Tibial artery (tissue), 4 donors: ENCODE results near the gene ATRN.

Source experiments
- DNase-seq, 2 donors: peaks; one replicate each; pipeline ENCODE4 v3.0.0-alpha.2; 2019
- H3K27ac ChIP-seq, 2 donors: fragments of 200-600 bp; sonication (generic) in 1 of 2; 1 replicate in 1 of 2; 2 replicates in 1 of 2; pipeline ENCODE4 v1.5.1; 2018 to 2019; ENCODE audit warnings: mild to moderate bottlenecking in 1 of 2
- H3K27me3 ChIP-seq, 2 donors: fragments of 200-600 bp; sonication (generic) in 1 of 2; one replicate each; pipeline versions ENCODE4 v1.5.1 to v1.6.0; 2016 to 2019
- H3K36me3 ChIP-seq, 3 donors: fragments of 200-600 bp; sonication (generic) in 2 of 3; one replicate each; pipeline ENCODE4 v1.5.1; 2016 to 2019; ENCODE audit warnings: mild to moderate bottlenecking in 2 of 3
- H3K4me1 ChIP-seq, 4 donors: fragments of 200-600 bp; sonication (generic) in 2 of 4; 1 replicate in 3 of 4; 2 replicates in 1 of 4; pipeline ENCODE4 v1.5.1; 2016 to 2019
- H3K4me3 ChIP-seq, 2 donors: fragments of 200-600 bp; sonication (generic) in 1 of 2; 1 replicate in 1 of 2; 2 replicates in 1 of 2; pipeline ENCODE4 v1.5.1; 2018 to 2019; ENCODE audit warnings: mild to moderate bottlenecking in 2 of 2
- H3K9me3 ChIP-seq, 3 donors: fragments of 200-600 bp; sonication (generic) in 1 of 3; one replicate each; pipeline ENCODE4 v1.5.1; 2016 to 2019
- CTCF ChIP-seq, 2 experiments: fragments of 200-600 bp in 1 of 2; fragments of 450-650 bp in 1 of 2; IDR thresholded peaks; one replicate each; pipeline ENCODE4 v1.5.1; 2017 to 2019; ENCODE audit warnings: antibody characterized with exemption in 2 of 2, mild to moderate bottlenecking in 1 of 2, moderate library complexity in 1 of 2
- intact Hi-C: fragments of 100-400 bp; cut with DNase I; formaldehyde crosslinking; loops from one replicate; pipeline ENCODE4 v1.15.0; 2023; ENCODE audit warnings: low total_unique reads

The ATRN gene

DNA sequence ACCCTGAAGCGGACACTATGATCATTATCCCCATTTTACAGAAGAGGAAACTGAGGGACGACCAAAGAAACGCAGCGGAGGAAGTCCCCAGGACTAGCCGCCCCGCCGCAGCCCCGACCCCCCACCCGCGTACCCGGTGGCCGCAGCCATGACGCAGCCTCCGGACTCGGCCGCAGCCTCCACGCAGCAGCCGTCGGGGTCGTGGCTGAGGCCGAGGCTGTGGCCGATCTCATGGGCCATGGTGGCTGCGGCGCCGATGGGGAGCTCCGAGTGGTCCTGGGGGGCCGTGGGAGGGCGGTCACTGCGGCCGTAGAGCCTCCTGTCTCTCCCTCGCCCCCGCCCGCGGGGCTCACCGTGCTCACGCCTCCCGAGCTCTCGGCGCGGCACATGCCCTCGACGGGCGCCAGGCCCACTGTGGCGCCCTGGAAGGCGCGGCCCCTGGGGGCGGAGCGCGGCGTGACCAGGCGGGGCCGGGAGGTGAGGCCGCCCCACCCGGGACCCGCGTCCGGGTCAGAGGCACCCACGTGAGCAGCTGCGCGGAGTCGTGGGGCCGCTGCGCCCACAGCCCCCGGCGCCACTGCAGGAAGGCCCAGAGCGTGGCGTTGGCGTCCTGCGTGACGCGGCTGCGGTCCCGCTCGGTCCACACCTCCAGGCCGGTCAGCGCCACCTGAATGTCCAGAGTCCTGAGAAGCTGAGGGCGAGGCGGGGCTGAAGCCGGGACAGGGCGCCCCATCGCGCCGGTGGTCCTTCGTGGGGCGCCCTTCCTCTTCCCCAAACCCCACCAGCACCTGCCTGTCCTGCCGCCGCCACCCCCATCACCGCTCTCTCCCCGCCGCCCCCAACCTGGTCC lies 202.6 kb downstream of the ATRN start:
- H3K9me3 ChIP-seq = no peaks in the 10 kb centered on the region
- DNase-seq = no peak
- H3K27me3 ChIP-seq = peaks cover 0 to 4% of the 10 kb centered on the region in 2 donors
- TF ChIP-seq CTCF (IDR thresholded peaks at IDR 0.05) = no peak
- H3K36me3 ChIP-seq = peaks cover 0 to 65% (median 64%) of the 10 kb centered on the region in 3 donors
- no peak overlapping the region for H3K27ac ChIP-seq
- H3K4me1 ChIP-seq = peaks cover 0 to 29% (median 19%) of the 10 kb centered on the region in 4 donors
- intact Hi-C loops = loop anchor here (10.0 kb wide), 1 partner anchor 171 kb away; the partner anchor contains the start of gene MAVS
- no peak overlapping the region for H3K4me3 ChIP-seq

DNA sequence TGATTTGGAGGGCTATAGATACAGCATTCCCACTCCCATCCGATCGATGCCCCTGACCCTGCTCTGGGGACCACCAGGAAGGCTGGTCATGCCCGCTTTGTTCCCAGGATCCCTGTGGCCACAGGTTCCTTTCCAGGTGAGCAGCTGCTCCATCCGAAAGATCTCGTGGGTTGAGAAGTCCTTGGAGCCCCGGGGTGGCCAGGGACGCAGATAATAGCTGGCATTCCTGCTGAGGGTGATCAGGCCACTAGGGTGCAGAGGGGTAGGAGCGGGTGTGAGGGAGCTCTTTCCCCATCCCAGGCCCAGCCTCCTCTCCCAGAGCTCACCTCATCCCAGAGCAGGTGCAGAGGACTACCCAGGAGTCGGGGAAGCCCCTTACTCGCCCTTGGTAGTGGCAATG lies 203.6 kb downstream of the ATRN start:
- Histone ChIP-seq H3K27ac (no peak overlapping the region), H3K36me3 (peaks cover 0 to 57% (median 55%) of the 10 kb centered on the region in 3 donors), H3K27me3 (peaks cover 0 to 4% of the 10 kb centered on the region in 2 donors), H3K9me3 (no peaks in the 10 kb centered on the region), H3K4me1 (peaks cover 0 to 40% (median 23%) of the 10 kb centered on the region in 4 donors), H3K4me3 (no peak overlapping the region)
- no peak for TF ChIP-seq CTCF (IDR thresholded peaks at IDR 0.05)
- no peak for DNase-seq
- intact Hi-C loops = loop anchor here (10.0 kb wide), 1 partner anchor 170 kb away; the partner anchor contains the start of gene MAVS

- Histone ChIP-seq H3K27ac (no peak overlapping the region), H3K36me3 (peaks cover 0 to 51% (median 47%) of the 10 kb centered on the region in 3 donors), H3K4me1 (peaks cover 0 to 46% (median 30%) of the 10 kb centered on the region in 4 donors), H3K27me3 (peaks cover 0 to 4% of the 10 kb centered on the region in 2 donors), H3K4me3 (no peak overlapping the region), H3K9me3 (no peaks in the 10 kb centered on the region)
- no peak for DNase-seq
- intact Hi-C loops = loop anchor here (5.0 to 10.0 kb wide), 2 partner anchors 102 to 170 kb away; partner anchors contain the start of gene MAVS
- TF ChIP-seq CTCF (IDR thresholded peaks at IDR 0.05) = no peak
These were observed 204.4 kb downstream of the ATRN start for GRCh38 chr20:3674995-3675900.

GRCh38 chr20:3677733-3678132 lies 206.9 kb downstream of the ATRN start:
- Histone ChIP-seq H3K4me1 (peaks cover 0 to 65% (median 48%) of the 10 kb centered on the region in 4 donors), H3K4me3 (no peak overlapping the region), H3K27ac (peak overlapping the region; percentile 82 to 90), H3K9me3 (no peaks in the 10 kb centered on the region), H3K27me3 (no peaks in the 10 kb centered on the region), H3K36me3 (peaks cover 0 to 26% (median 22%) of the 10 kb centered on the region in 3 donors)
- TF ChIP-seq CTCF (IDR thresholded peaks at IDR 0.05) = no peak
- no peak for DNase-seq
- intact Hi-C loops = loop anchor here (2.0 to 10.0 kb wide), 3 partner anchors 33 to 167 kb away; partner anchors contain the start of gene MAVS

- peak overlapping the region; percentile 82 to 90 for H3K27ac ChIP-seq
- H3K36me3 ChIP-seq = peaks cover 0 to 21% (median 17%) of the 10 kb centered on the region in 3 donors
- intact Hi-C loops = loop anchor here (5.0 to 10.0 kb wide), 2 partner anchors 99 to 167 kb away; partner anchors contain the start of gene MAVS
- no peak for TF ChIP-seq CTCF (IDR thresholded peaks at IDR 0.05)
- H3K4me1 ChIP-seq = peaks cover 0 to 62% (median 48%) of the 10 kb centered on the region in 4 donors
- no peak for DNase-seq
- H3K27me3 ChIP-seq = no peaks in the 10 kb centered on the region
- no peak overlapping the region for H3K4me3 ChIP-seq
- H3K9me3 ChIP-seq = no peaks in the 10 kb centered on the region
These were observed 207.4 kb downstream of the ATRN start for GRCh38 chr20:3678198-3678597.
